GM19238 (cell line): ENCODE results near the gene TSR1.
A peak's percentile ranks its signal among the peaks of the same experiment; 100 is the strongest.
"Not testable (repeated sequence)": the region's sequence is repeated elsewhere in the genome, so short reads cannot be mapped to it uniquely, and the experiment has no call there.

Experiments
- DNase-seq: peaks from one replicate; pipeline ENCODE4 v3.0.0; 2011; ENCODE audit warnings: low spot score; ENCODE audit not compliant: insufficient read length

The TSR1 gene

GRCh38 chr17:2337544-2338314 lies 1.5 kb upstream of the TSR1 start:
- peak; percentile 70 for DNase-seq

- peak; percentile 81 for DNase-seq
Observed at GRCh38 chr17:2336852-2337543, 741 bp upstream of the TSR1 start, which contains the start of gene SGSM2. SGSM2 (plus strand) TSS chr17:2337501; CDS start chr17:2337689, 188 bp downstream.

- DNase-seq = no peak
Observed at GRCh38 chr17:2335726-2336214, 487 bp downstream of the TSR1 start.

- no peak for DNase-seq
Observed at GRCh38 chr17:2331303-2331702, 5.0 kb downstream of the TSR1 start.

- no peak for DNase-seq
Observed at GRCh38 chr17:2323629-2324314, 12.5 kb downstream of the TSR1 start.

- DNase-seq = no peak
Observed at GRCh38 chr17:2321399-2321798, 14.9 kb downstream of the TSR1 start.

- no peak for DNase-seq
Observed at GRCh38 chr17:2319051-2319450, 17.2 kb downstream of the TSR1 start.

- DNase-seq = no peak
Observed at GRCh38 chr17:2317796-2318195, 18.5 kb downstream of the TSR1 start.

GRCh38 chr17:2316916-2317205 lies 19.4 kb downstream of the TSR1 start:
- DNase-seq = not testable (repeated sequence)

GRCh38 chr17:2312736-2313135 lies 23.5 kb downstream of the TSR1 start:
- DNase-seq = no peak

- no peak for DNase-seq
Observed at GRCh38 chr17:2309338-2310154, 26.7 kb downstream of the TSR1 start.

GRCh38 chr17:2304931-2305330 lies 31.3 kb downstream of the TSR1 start:
- no peak for DNase-seq

GRCh38 chr17:2303204-2304188 lies 32.8 kb downstream of the TSR1 start, which contains the start of the genes SMG6 and SRR:
SMG6 (minus strand) TSS chr17:2303785; CDS start chr17:2303720, 65 bp downstream.
SRR (plus strand) TSS chr17:2303950; CDS start chr17:2315561, 11,611 bp downstream.
- DNase-seq = peak; percentile 95

GRCh38 chr17:2302778-2303203 lies 33.5 kb downstream of the TSR1 start:
- DNase-seq = no peak

- DNase-seq = no peak
Observed at GRCh38 chr17:2299756-2300155, 36.5 kb downstream of the TSR1 start.

- DNase-seq = no peak
Observed at GRCh38 chr17:2299136-2299535, 37.1 kb downstream of the TSR1 start.

- no peak for DNase-seq
Observed at GRCh38 chr17:2297023-2297422, 39.2 kb downstream of the TSR1 start.

- no peak for DNase-seq
Observed at GRCh38 chr17:2295575-2295974, 40.7 kb downstream of the TSR1 start.

- DNase-seq = no peak
Observed at GRCh38 chr17:2292100-2292499, 44.2 kb downstream of the TSR1 start.
